Astrocyte of the spinal cord (primary cell): ENCODE results near the gene VPS72.

Experiments used
- DNase-seq: peaks from one replicate; pipeline ENCODE4 v3.0.0; 2011; ENCODE audit warnings: low read depth, low spot score
- H3K4me3 ChIP-seq: 2 replicates; pipeline ENCODE4 v1.5.1; 2011; ENCODE audit warnings: low read depth, mild to moderate bottlenecking, low read length, moderate library complexity
- CTCF ChIP-seq: IDR thresholded peaks from 2 replicates; pipeline ENCODE4 v1.5.1; 2012; ENCODE audit warnings: low read depth, mild to moderate bottlenecking, low read length, inconsistent platforms
- in situ Hi-C: cut with HindIII; loops from 2 replicates; pipeline ENCODE4 v1.10.0; 2017; ENCODE audit warnings: low sequenced_read_pairs

Gene VPS72

GRCh38 chr1:151137789-151138188 is 52.2 kb downstream of the VPS72 start:
- in situ Hi-C loops = no loop called here
- no peak for TF ChIP-seq CTCF
- H3K4me3 ChIP-seq = no peak overlapping the region
- no peak for DNase-seq

GRCh38 chr1:151135433-151136385 is 54.3 kb downstream of the VPS72 start:
- no peak for TF ChIP-seq CTCF
- H3K4me3 ChIP-seq = no peak overlapping the region
- in situ Hi-C loops = no loop called here
- no peak for DNase-seq

- in situ Hi-C loops = no loop called here
- H3K4me3 ChIP-seq = no peak overlapping the region
- no peak for TF ChIP-seq CTCF
- DNase-seq = no peak
These were observed 55.0 kb downstream of the VPS72 start for GRCh38 chr1:151134991-151135390.

- no peak for TF ChIP-seq CTCF
- in situ Hi-C loops = no loop called here
- DNase-seq = no peak
- H3K4me3 ChIP-seq = no peak overlapping the region
These were observed 55.6 kb downstream of the VPS72 start for GRCh38 chr1:151134396-151134795.

GRCh38 chr1:151133018-151133806 is 56.8 kb downstream of the VPS72 start:
- no peak for DNase-seq
- in situ Hi-C loops = no loop called here
- TF ChIP-seq CTCF = no peak
- H3K4me3 ChIP-seq = no peak overlapping the region

GRCh38 chr1:151132335-151133017 is 57.5 kb downstream of the VPS72 start:
- TF ChIP-seq CTCF = no peak
- H3K4me3 ChIP-seq = no peak overlapping the region
- in situ Hi-C loops = no loop called here
- no peak for DNase-seq
